VCaP (cell line): ENCODE measurements around the gene DPP3.

Experiments
- H3K27ac ChIP-seq: fragments of 450-650 bp; 2 replicates; pipeline ENCODE4 v1.5.1; 2017
- TF ChIP-seq, protein P1 (sequence below): fragments of 450-650 bp; conservative IDR thresholded peaks from 2 replicates; pipeline ENCODE4 v1.5.1; 2017; ENCODE audit warnings: mild to moderate bottlenecking, moderate library complexity

The DPP3 gene

GRCh38 chr11:66542362-66542761 is 62.1 kb downstream of the DPP3 start:
- H3K27ac ChIP-seq: no peak overlapping the region
- TF ChIP-seq, protein P1, sequence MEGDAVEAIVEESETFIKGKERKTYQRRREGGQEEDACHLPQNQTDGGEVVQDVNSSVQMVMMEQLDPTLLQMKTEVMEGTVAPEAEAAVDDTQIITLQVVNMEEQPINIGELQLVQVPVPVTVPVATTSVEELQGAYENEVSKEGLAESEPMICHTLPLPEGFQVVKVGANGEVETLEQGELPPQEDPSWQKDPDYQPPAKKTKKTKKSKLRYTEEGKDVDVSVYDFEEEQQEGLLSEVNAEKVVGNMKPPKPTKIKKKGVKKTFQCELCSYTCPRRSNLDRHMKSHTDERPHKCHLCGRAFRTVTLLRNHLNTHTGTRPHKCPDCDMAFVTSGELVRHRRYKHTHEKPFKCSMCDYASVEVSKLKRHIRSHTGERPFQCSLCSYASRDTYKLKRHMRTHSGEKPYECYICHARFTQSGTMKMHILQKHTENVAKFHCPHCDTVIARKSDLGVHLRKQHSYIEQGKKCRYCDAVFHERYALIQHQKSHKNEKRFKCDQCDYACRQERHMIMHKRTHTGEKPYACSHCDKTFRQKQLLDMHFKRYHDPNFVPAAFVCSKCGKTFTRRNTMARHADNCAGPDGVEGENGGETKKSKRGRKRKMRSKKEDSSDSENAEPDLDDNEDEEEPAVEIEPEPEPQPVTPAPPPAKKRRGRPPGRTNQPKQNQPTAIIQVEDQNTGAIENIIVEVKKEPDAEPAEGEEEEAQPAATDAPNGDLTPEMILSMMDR: no peak

DNA sequence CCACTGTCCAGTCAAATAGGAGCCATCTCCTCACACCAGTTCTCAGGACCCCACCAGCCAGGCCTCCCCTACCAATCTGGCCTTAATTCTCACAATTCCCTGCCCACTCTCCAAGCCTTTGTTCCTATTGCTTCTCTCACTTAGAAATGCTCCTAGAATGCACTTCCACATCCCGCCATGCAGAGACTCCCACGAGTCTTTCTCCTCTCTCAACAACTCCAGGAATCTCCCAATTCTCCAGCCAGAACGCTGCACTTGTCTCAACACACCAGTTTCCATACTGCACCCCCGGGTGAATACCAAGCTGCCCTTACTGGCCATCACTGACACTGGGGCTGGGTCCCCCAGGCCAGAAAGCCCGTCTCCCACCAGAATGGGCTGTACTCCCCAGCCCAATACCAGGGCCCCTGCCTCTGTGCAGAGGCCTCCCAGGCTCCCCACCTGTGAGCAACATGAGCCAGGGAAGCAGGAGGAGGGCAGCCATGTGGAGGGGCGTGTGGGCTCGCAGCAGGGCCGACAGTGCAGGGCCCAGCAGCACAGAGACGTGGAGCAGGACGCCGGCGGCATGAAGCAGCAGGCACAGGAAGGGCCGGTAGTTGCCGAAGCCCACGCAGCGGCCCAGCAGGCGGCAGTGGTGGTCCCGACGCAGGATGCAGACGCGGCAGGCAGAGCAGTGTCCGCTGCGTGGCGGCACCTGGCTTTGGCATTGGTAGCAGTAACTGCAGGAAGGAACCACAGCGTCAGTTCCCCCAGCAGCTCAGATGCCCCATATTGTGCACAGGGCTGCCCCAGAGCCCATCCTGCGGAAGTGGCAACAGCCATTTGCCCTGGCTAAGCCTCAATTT is 63.3 kb downstream of the DPP3 start:
- TF ChIP-seq, protein P1: 0 out of 2 replicates have a peak, but pooled peaks have one; percentile 6
- no peak overlapping the region; the same call in 1 of the 2 replicates for H3K27ac ChIP-seq

GRCh38 chr11:66544952-66545351 is 64.7 kb downstream of the DPP3 start:
- peak overlapping the region; percentile 88 for H3K27ac ChIP-seq

- TF ChIP-seq, protein P1: no peak; the same call in 1 of the 2 replicates
- peak within 1 kb of the TSS; percentile 88 for H3K27ac ChIP-seq
These were observed 65.6 kb downstream of the DPP3 start, which contains the start of gene ZDHHC24 for GRCh38 chr11:66545701-66546367. Gene ZDHHC24 (minus strand): TSS chr11:66546048. CDS start chr11:66546003, 45 bp downstream.

- peak within 1 kb of the TSS; percentile 88 for H3K27ac ChIP-seq
- TF ChIP-seq, protein P1: no peak
These were observed 66.2 kb downstream of the DPP3 start, which contains the start of gene ACTN3 for GRCh38 chr11:66546368-66546965. Gene ACTN3 (plus strand): TSS chr11:66546903. CDS start chr11:66546938, 35 bp downstream.

- H3K27ac ChIP-seq: no peak overlapping the region; the same call in 1 of the 2 replicates
- TF ChIP-seq, protein P1: no peak
These were observed 66.9 kb downstream of the DPP3 start for GRCh38 chr11:66546966-66547661.

GRCh38 chr11:66547662-66548009 is 67.4 kb downstream of the DPP3 start:
- H3K27ac ChIP-seq: no peak overlapping the region
- TF ChIP-seq, protein P1: no peak
